Loucy (cell line): ENCODE measurements around the gene UGP2.

Experiments
- EZH2phosphoT487 ChIP-seq: fragments of 200-600 bp; IDR thresholded peaks from 2 replicates; pipeline ENCODE4 v1.6.1; 2018; ENCODE audit warnings: antibody characterized with exemption, mild to moderate bottlenecking, moderate library complexity, borderline replicate concordance
- TF ChIP-seq, protein P1 (sequence below): fragments of 200-600 bp; sonication (generic); conservative IDR thresholded peaks from 2 replicates; pipeline ENCODE4 v1.5.1; 2014; ENCODE audit warnings: mild to moderate bottlenecking, antibody characterized with exemption, low read length

GRCh38 chr2:63843791-63844190 is 2.1 kb downstream of the UGP2 start:
- TF ChIP-seq, protein P1, sequence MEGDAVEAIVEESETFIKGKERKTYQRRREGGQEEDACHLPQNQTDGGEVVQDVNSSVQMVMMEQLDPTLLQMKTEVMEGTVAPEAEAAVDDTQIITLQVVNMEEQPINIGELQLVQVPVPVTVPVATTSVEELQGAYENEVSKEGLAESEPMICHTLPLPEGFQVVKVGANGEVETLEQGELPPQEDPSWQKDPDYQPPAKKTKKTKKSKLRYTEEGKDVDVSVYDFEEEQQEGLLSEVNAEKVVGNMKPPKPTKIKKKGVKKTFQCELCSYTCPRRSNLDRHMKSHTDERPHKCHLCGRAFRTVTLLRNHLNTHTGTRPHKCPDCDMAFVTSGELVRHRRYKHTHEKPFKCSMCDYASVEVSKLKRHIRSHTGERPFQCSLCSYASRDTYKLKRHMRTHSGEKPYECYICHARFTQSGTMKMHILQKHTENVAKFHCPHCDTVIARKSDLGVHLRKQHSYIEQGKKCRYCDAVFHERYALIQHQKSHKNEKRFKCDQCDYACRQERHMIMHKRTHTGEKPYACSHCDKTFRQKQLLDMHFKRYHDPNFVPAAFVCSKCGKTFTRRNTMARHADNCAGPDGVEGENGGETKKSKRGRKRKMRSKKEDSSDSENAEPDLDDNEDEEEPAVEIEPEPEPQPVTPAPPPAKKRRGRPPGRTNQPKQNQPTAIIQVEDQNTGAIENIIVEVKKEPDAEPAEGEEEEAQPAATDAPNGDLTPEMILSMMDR, result no peak
- TF ChIP-seq EZH2phosphoT487, result no peak
